Trophoblast cell (in vitro differentiated cells and primary cell): ENCODE data around the gene MYLK.

Experiments used
- DNase-seq, 2 donors: peaks; one replicate each; pipeline ENCODE4 v3.0.0-alpha.2; 2016
- H2AFZ ChIP-seq: 2 replicates; pipeline ENCODE4 v1.6.1; 2013; ENCODE audit warnings: low read length, moderate library complexity, mild to moderate bottlenecking; ENCODE audit not compliant: insufficient read depth, poor library complexity
- H2AK5ac ChIP-seq: 2 replicates; pipeline ENCODE4 v1.6.1; 2013; ENCODE audit warnings: mild to moderate bottlenecking, low read length
- H2BK120ac ChIP-seq: 2 replicates; pipeline ENCODE4 v1.6.1; 2013; ENCODE audit warnings: low read length, mild to moderate bottlenecking, moderate library complexity; ENCODE audit not compliant: insufficient read depth, poor library complexity
- H2BK12ac ChIP-seq: 2 replicates; pipeline ENCODE4 v1.6.1; 2013; ENCODE audit warnings: mild to moderate bottlenecking, low read length, moderate library complexity
- H2BK5ac ChIP-seq: 2 replicates; pipeline ENCODE4 v1.6.1; 2013; ENCODE audit warnings: low read length, low read depth, moderate library complexity, mild to moderate bottlenecking; ENCODE audit not compliant: poor library complexity
- H3K14ac ChIP-seq: 2 replicates; pipeline ENCODE4 v1.6.1; 2013; ENCODE audit warnings: mild to moderate bottlenecking, low read length
- H3K18ac ChIP-seq: 2 replicates; pipeline ENCODE4 v1.6.1; 2013; ENCODE audit warnings: mild to moderate bottlenecking, low read length
- H3K23ac ChIP-seq: 2 replicates; pipeline ENCODE4 v1.6.1; 2013; ENCODE audit warnings: low read length
- H3K27ac ChIP-seq: 2 replicates; pipeline ENCODE4 v1.5.1; 2013; ENCODE audit warnings: low read depth, mild to moderate bottlenecking, inconsistent platforms, low read length, moderate library complexity
- H3K27me3 ChIP-seq: 2 replicates; pipeline ENCODE4 v1.6.1; 2013; ENCODE audit warnings: inconsistent platforms, mild to moderate bottlenecking, low read length, moderate library complexity; ENCODE audit not compliant: insufficient read depth
- H3K36me3 ChIP-seq, 2 experiments: 1 replicate in 1 of 2; 2 replicates in 1 of 2; pipeline ENCODE4 v1.6.1; 2013; ENCODE audit warnings: low read length in 2 of 2, mild to moderate bottlenecking in 2 of 2, moderate library complexity in 1 of 2; ENCODE audit not compliant: insufficient read depth in 2 of 2, control insufficient read depth in 1 of 2
- H3K4ac ChIP-seq: 2 replicates; pipeline ENCODE4 v1.6.1; 2013; ENCODE audit warnings: low read depth, mild to moderate bottlenecking, low read length, moderate library complexity
- H3K4me1 ChIP-seq, 2 experiments: 1 replicate in 1 of 2; 2 replicates in 1 of 2; pipeline ENCODE4 v1.6.1; 2013; ENCODE audit warnings: low read length in 2 of 2, mild to moderate bottlenecking in 2 of 2, moderate library complexity in 1 of 2; ENCODE audit not compliant: insufficient read depth in 2 of 2, control insufficient read depth in 1 of 2
- H3K4me2 ChIP-seq: 2 replicates; pipeline ENCODE4 v1.6.1; 2013; ENCODE audit warnings: inconsistent platforms, mild to moderate bottlenecking, low read length, moderate library complexity
- H3K4me3 ChIP-seq: 2 replicates; pipeline ENCODE4 v1.5.1; 2013; ENCODE audit warnings: mild to moderate bottlenecking, low read depth, low read length, inconsistent platforms
- H3K79me1 ChIP-seq: one replicate; pipeline ENCODE4 v1.6.1; 2013; ENCODE audit warnings: low read length
- H3K79me2 ChIP-seq: 2 replicates; pipeline ENCODE4 v1.6.1; 2013; ENCODE audit warnings: low read length, mild to moderate bottlenecking; ENCODE audit not compliant: control insufficient read depth, insufficient read depth, poor library complexity
- H3K9ac ChIP-seq: 2 replicates; pipeline ENCODE4 v1.6.1; 2013; ENCODE audit warnings: mild to moderate bottlenecking, low read length
- H3K9me3 ChIP-seq: 2 replicates; pipeline ENCODE4 v1.6.1; 2013; ENCODE audit warnings: low read depth, mild to moderate bottlenecking, control low read depth, inconsistent platforms, low read length; ENCODE audit not compliant: insufficient read depth
- H4K12ac ChIP-seq: 2 replicates; pipeline ENCODE4 v1.6.1; 2013; ENCODE audit warnings: low read depth, mild to moderate bottlenecking, low read length, moderate library complexity
- H4K8ac ChIP-seq: 2 replicates; pipeline ENCODE4 v1.6.1; 2013; ENCODE audit warnings: low read depth, mild to moderate bottlenecking, low read length, moderate library complexity
- H4K91ac ChIP-seq: one replicate; pipeline ENCODE4 v1.6.1; 2013; ENCODE audit warnings: low read depth, mild to moderate bottlenecking, low read length, moderate library complexity
- WGBS: extraction: QIAGEN DNeasy Blood & Tissue Kit; methylation state at CpG from one replicate; pipeline ENCODE4 v1.1.7; 2013; ENCODE audit warnings: missing lambda C conversion rate; ENCODE audit not compliant: insufficient read length, insufficient coverage; ENCODE audit errors: extremely low coverage; 5-methylcytosine and 5-hydroxymethylcytosine counted together

MYLK gene

GRCh38 chr3:123878807-123879206, 5.3 kb downstream of the MYLK start:
- Histone ChIP-seq H4K91ac (no peak overlapping the region), H4K8ac (no peak overlapping the region), H2AK5ac (no peak overlapping the region), H3K9me3 (no peaks in the 10 kb centered on the region), H3K4me2 (no peak overlapping the region), H3K36me3 (no peaks in the 10 kb centered on the region), H3K27ac (no peak overlapping the region), H2BK12ac (no peak overlapping the region), H3K18ac (no peak overlapping the region), H3K4me3 (no peak overlapping the region), H4K12ac (no peak overlapping the region), H3K23ac (no peak overlapping the region), H2AFZ (no peak overlapping the region), H3K79me1 (peaks cover 2% of the 10 kb centered on the region), H3K27me3 (no peaks in the 10 kb centered on the region), H3K79me2 (peaks cover 3% of the 10 kb centered on the region), H3K4ac (no peak overlapping the region), H3K14ac (no peak overlapping the region), H3K9ac (no peak overlapping the region), H2BK5ac (no peak overlapping the region), H2BK120ac (no peak overlapping the region), H3K4me1 (peaks cover 9 to 18% of the 10 kb centered on the region in 2 experiments)
- WGBS: no CpG with 5 or more reads among the region's 7 CpGs
- DNase-seq: no peak

- Histone ChIP-seq H4K91ac (no peak overlapping the region), H3K9ac (no peak overlapping the region), H3K4me1 (peaks cover 6 to 12% of the 10 kb centered on the region in 2 experiments), H4K12ac (no peak overlapping the region), H3K27ac (no peak overlapping the region), H3K23ac (no peak overlapping the region), H3K27me3 (no peaks in the 10 kb centered on the region), H3K79me2 (peaks cover 2% of the 10 kb centered on the region), H3K14ac (no peak overlapping the region), H2AK5ac (no peak overlapping the region), H4K8ac (no peak overlapping the region), H3K4me3 (no peak overlapping the region), H3K79me1 (no peaks in the 10 kb centered on the region), H2BK12ac (no peak overlapping the region), H2AFZ (no peak overlapping the region), H3K4me2 (no peak overlapping the region), H2BK5ac (no peak overlapping the region), H3K4ac (no peak overlapping the region), H2BK120ac (no peak overlapping the region), H3K9me3 (no peaks in the 10 kb centered on the region), H3K36me3 (no peaks in the 10 kb centered on the region), H3K18ac (no peak overlapping the region)
- no peak for DNase-seq
- no CpG with 5 or more reads among the region's 4 CpGs for WGBS
These were observed 6.2 kb downstream of the MYLK start for GRCh38 chr3:123877965-123878364.

GRCh38 chr3:123877466-123877865, 6.7 kb downstream of the MYLK start:
- Histone ChIP-seq H4K12ac (no peak overlapping the region), H4K8ac (no peak overlapping the region), H3K18ac (no peak overlapping the region), H2AFZ (no peak overlapping the region), H3K4me1 (peaks cover 2 to 10% of the 10 kb centered on the region in 2 experiments), H4K91ac (no peak overlapping the region), H2AK5ac (no peak overlapping the region), H3K14ac (no peak overlapping the region), H3K79me2 (peaks cover 2% of the 10 kb centered on the region), H3K36me3 (no peaks in the 10 kb centered on the region), H3K9me3 (no peaks in the 10 kb centered on the region), H3K79me1 (no peaks in the 10 kb centered on the region), H2BK12ac (no peak overlapping the region), H3K4me2 (no peak overlapping the region), H3K27ac (no peak overlapping the region), H3K4me3 (no peak overlapping the region), H3K23ac (no peak overlapping the region), H3K27me3 (no peaks in the 10 kb centered on the region), H2BK120ac (no peak overlapping the region), H3K4ac (no peak overlapping the region), H3K9ac (no peak overlapping the region), H2BK5ac (no peak overlapping the region)
- DNase-seq: peak; percentile 72 to 86
- no CpG with 5 or more reads among the region's 4 CpGs for WGBS

DNA sequence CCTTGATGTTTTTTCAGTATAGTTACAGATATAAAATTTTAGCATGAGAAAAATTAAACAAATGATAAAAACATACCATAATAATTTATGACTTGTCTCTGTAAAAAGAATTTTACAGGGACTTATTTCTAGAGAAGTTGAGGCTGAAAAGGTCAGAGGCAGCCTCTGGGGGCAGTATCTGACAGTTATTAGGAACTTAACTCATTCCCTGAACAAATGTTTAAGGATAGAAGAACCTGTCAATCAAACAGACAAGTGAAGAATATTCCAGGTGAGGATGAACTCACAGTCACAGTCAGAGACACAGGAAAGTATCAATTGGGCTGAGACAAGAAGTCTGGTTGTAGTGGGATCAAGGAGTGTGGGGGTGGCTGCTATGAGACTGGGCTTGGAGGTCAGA, 7.3 kb downstream of the MYLK start:
- Histone ChIP-seq H3K4ac (no peak overlapping the region), H2BK5ac (no peak overlapping the region), H2BK120ac (no peak overlapping the region), H3K9me3 (no peaks in the 10 kb centered on the region), H3K36me3 (no peaks in the 10 kb centered on the region), H3K4me3 (no peak overlapping the region), H3K4me2 (no peak overlapping the region), H3K4me1 (peaks cover 2 to 6% of the 10 kb centered on the region in 2 experiments), H3K9ac (no peak overlapping the region), H3K23ac (no peak overlapping the region), H3K27ac (no peak overlapping the region), H2AK5ac (no peak overlapping the region), H3K79me1 (no peaks in the 10 kb centered on the region), H4K12ac (no peak overlapping the region), H3K27me3 (no peaks in the 10 kb centered on the region), H2AFZ (no peak overlapping the region), H4K91ac (no peak overlapping the region), H3K18ac (no peak overlapping the region), H2BK12ac (peak overlapping the region; percentile 3), H3K14ac (no peak overlapping the region), H4K8ac (no peak overlapping the region), H3K79me2 (peaks cover 2% of the 10 kb centered on the region)
- DNase-seq: peak in 1 of 2 donors; percentile 21
